ENCODE results near the gene COL11A2.

DNA sequence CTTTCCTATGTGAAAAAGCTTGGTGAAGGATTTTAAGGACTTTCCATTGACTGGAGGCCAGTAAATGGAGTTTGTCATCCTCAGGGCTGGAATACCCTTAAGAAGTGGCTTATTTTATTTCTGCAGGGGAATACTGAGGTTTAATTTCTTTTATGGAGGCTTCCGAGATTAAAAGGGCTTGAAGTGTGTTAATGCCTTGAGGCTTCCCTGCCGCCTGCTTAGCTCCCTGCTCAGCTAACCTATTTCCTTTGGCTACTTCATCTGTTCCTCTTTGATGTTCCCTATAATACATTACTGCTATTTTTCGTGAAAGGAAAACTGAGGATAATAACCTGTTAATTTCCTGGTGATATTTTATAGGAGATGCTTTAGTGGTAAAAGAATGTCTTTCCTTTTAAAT, 72.3 kb downstream of the COL11A2 start:
- no peak for TF ChIP-seq MXI1 (IDR thresholded peaks at IDR 0.05; ENCODE audit: low read depth, low read length)
- TF ChIP-seq, protein P1, sequence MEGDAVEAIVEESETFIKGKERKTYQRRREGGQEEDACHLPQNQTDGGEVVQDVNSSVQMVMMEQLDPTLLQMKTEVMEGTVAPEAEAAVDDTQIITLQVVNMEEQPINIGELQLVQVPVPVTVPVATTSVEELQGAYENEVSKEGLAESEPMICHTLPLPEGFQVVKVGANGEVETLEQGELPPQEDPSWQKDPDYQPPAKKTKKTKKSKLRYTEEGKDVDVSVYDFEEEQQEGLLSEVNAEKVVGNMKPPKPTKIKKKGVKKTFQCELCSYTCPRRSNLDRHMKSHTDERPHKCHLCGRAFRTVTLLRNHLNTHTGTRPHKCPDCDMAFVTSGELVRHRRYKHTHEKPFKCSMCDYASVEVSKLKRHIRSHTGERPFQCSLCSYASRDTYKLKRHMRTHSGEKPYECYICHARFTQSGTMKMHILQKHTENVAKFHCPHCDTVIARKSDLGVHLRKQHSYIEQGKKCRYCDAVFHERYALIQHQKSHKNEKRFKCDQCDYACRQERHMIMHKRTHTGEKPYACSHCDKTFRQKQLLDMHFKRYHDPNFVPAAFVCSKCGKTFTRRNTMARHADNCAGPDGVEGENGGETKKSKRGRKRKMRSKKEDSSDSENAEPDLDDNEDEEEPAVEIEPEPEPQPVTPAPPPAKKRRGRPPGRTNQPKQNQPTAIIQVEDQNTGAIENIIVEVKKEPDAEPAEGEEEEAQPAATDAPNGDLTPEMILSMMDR (IDR thresholded peaks at IDR 0.05) = no peak
- TF ChIP-seq, protein P2, sequence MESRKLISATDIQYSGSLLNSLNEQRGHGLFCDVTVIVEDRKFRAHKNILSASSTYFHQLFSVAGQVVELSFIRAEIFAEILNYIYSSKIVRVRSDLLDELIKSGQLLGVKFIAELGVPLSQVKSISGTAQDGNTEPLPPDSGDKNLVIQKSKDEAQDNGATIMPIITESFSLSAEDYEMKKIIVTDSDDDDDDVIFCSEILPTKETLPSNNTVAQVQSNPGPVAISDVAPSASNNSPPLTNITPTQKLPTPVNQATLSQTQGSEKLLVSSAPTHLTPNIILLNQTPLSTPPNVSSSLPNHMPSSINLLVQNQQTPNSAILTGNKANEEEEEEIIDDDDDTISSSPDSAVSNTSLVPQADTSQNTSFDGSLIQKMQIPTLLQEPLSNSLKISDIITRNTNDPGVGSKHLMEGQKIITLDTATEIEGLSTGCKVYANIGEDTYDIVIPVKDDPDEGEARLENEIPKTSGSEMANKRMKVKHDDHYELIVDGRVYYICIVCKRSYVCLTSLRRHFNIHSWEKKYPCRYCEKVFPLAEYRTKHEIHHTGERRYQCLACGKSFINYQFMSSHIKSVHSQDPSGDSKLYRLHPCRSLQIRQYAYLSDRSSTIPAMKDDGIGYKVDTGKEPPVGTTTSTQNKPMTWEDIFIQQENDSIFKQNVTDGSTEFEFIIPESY (IDR thresholded peaks at IDR 0.05; ENCODE audit: borderline replicate concordance, low read depth) = no peak
- no peak for TF ChIP-seq GABPA (IDR thresholded peaks at IDR 0.05; ENCODE audit: low read depth)
- no peak for TF ChIP-seq YY1 (IDR thresholded peaks at IDR 0.05; ENCODE audit: low read depth)
- TF ChIP-seq, protein P3, sequence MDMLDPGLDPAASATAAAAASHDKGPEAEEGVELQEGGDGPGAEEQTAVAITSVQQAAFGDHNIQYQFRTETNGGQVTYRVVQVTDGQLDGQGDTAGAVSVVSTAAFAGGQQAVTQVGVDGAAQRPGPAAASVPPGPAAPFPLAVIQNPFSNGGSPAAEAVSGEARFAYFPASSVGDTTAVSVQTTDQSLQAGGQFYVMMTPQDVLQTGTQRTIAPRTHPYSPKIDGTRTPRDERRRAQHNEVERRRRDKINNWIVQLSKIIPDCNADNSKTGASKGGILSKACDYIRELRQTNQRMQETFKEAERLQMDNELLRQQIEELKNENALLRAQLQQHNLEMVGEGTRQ (IDR thresholded peaks at IDR 0.05; ENCODE audit: borderline replicate concordance, low read depth, low read length) = no peak
- no peak for TF ChIP-seq POLR2AphosphoS5 (IDR thresholded peaks at IDR 0.05; ENCODE audit: low read depth, low read length)
- TF ChIP-seq, protein P4, sequence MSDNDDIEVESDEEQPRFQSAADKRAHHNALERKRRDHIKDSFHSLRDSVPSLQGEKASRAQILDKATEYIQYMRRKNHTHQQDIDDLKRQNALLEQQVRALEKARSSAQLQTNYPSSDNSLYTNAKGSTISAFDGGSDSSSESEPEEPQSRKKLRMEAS (IDR thresholded peaks at IDR 0.05; ENCODE audit: low read depth) = no peak
- TF ChIP-seq TCF12 (IDR thresholded peaks at IDR 0.05) = no peak
- TF ChIP-seq, protein P5, sequence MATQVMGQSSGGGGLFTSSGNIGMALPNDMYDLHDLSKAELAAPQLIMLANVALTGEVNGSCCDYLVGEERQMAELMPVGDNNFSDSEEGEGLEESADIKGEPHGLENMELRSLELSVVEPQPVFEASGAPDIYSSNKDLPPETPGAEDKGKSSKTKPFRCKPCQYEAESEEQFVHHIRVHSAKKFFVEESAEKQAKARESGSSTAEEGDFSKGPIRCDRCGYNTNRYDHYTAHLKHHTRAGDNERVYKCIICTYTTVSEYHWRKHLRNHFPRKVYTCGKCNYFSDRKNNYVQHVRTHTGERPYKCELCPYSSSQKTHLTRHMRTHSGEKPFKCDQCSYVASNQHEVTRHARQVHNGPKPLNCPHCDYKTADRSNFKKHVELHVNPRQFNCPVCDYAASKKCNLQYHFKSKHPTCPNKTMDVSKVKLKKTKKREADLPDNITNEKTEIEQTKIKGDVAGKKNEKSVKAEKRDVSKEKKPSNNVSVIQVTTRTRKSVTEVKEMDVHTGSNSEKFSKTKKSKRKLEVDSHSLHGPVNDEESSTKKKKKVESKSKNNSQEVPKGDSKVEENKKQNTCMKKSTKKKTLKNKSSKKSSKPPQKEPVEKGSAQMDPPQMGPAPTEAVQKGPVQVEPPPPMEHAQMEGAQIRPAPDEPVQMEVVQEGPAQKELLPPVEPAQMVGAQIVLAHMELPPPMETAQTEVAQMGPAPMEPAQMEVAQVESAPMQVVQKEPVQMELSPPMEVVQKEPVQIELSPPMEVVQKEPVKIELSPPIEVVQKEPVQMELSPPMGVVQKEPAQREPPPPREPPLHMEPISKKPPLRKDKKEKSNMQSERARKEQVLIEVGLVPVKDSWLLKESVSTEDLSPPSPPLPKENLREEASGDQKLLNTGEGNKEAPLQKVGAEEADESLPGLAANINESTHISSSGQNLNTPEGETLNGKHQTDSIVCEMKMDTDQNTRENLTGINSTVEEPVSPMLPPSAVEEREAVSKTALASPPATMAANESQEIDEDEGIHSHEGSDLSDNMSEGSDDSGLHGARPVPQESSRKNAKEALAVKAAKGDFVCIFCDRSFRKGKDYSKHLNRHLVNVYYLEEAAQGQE (IDR thresholded peaks at IDR 0.05; ENCODE audit: low read depth, low read length) = no peak
- no peak for TF ChIP-seq NFIC (IDR thresholded peaks at IDR 0.05; ENCODE audit: borderline replicate concordance)
- TF ChIP-seq GATA2 (CRISPR knock-in tag; IDR thresholded peaks at IDR 0.05) = no peak
- TF ChIP-seq EP300 (IDR thresholded peaks at IDR 0.05; ENCODE audit: borderline replicate concordance in 1 of 2, low read depth in 1 of 2, low read length in 1 of 2) = no peak

All from SK-N-SH (cell line).